D721Med (cell line): ENCODE results near the gene LY86.

ENCODE experiments used
- DNase-seq: peaks from one replicate; pipeline ENCODE4 v3.0.0; 2011; ENCODE audit warnings: low spot score; ENCODE audit not compliant: insufficient read length
- FAIRE-seq: peaks from 2 replicates; lab custom pipeline; 2011; peaks lifted over from hg19 to GRCh38; lab: Jason Lieb, UNC
- CTCF ChIP-seq: IDR thresholded peaks from 2 replicates; pipeline ENCODE4 v1.5.1; 2012; ENCODE audit warnings: mild to moderate bottlenecking, control low read depth; ENCODE audit not compliant: insufficient read depth; ENCODE audit errors: missing control alignments

Gene LY86

GRCh38 chr6:6588064-6588923 is at the start of gene LY86:
LY86 (plus strand) TSS chr6:6588720; CDS start chr6:6588735, 15 bp downstream.
- DNase-seq, result no peak
- TF ChIP-seq CTCF, result no peak
- no peak for FAIRE-seq

GRCh38 chr6:6539036-6539435 is 49.5 kb upstream of the LY86 start:
- no peak for DNase-seq
- TF ChIP-seq CTCF, result no peak
- no peak for FAIRE-seq

- no peak for FAIRE-seq
- no peak for TF ChIP-seq CTCF
- DNase-seq, result no peak
Measured at GRCh38 chr6:6542357-6542756, 46.2 kb upstream of the LY86 start.

DNA sequence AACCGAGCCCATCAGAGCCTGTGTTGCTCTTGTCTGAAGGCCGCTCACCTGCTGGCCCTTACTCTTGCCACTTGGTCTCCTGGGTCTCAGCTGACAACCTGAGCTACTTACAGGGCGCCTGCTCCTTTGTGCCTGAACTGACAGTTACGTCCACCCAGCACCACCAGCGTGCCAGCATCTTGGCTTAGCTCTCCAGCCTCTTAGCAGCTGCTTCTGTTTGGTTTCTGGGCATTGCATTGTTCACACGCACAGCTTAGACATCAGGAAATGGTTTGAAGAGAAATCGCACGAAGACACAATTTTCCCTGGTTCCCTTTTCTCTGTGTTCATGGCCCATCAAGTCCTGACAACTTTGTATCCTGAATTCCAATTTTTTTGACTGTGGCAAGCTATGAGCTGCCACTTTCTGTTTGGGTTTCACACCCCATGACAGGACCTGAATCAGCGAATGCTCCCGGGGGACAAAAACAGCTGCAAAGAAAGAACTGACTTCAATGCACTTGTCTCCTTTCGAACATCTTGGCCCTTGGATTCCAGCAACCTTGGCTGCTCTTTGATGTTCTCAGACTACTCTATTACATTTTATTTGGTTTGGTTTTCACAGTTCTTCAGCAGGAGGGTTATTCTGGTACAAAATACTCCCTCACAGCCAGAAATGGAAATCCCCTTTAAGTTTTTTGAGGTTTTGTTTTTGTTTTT is 45.2 kb upstream of the LY86 start:
- no peak for TF ChIP-seq CTCF
- FAIRE-seq, result no peak
- DNase-seq, result no peak

GRCh38 chr6:6545616-6546317 is 42.8 kb upstream of the LY86 start:
- FAIRE-seq (no peak), DNase-seq (no peak)
- no peak for TF ChIP-seq CTCF

DNA sequence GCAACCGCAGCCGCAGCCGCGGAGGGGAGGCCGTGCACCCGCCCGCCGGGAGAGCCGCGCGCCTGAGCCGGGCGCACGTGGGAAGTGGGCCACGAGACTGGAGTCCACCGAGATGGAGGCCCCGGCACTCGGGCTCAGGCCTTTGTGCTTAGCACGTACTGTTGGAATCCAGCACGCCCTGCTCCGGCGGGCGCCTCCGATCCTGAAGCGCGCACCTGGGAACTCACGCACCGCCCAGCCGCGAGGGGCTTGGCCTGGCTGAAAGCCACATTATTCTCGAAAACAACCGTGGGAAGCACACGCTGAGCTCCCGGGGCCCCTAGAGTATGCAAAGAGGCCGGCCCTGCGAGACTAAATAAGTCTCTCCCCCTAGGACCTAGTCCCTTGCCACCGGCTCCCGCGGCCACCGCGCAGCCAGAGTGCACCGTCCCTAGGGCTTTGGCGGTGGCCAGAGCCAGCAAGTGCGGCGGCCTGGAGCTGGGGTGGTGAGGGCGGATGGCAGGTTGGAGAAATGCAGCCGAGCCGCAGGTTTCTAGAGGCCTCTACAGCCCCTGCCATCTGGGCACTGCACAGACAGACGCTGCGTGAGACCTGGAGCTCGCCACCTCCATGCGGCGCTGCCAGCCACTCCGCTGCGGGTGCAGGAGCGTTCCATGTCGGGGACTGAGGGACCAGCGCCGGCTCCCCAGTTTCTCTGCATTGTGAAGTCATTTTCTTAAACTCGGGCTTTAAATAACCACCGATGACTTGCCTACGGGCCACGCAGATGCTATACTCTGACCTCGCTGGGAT is 42.0 kb upstream of the LY86 start:
- FAIRE-seq (no peak), DNase-seq (peak; percentile 24)
- no peak for TF ChIP-seq CTCF
